A549 (cell line): Measurements from ENCODE around the gene HABP2. TPM values are rescaled to one million over a fixed set of nuclear protein-coding genes. Genes with fewer than 3 reads are reported as not detected.

ENCODE experiments used
- ATAC-seq, 2 experiments: fragments of 200-7000 bp in 1 of 2; fragments of >200 bp in 1 of 2; cut with Nextera tagmentation in 1 of 2; cut with Tn5 transposase in 1 of 2; 3 replicates each; pipeline versions ENCODE4 v1.8.0 to v1.9.1; 2018 to 2020; ENCODE audit warnings: mild to moderate bottlenecking in 1 of 2, moderate library complexity in 1 of 2
- CTCF ChIA-PET: fragments of 300-600 bp; sonication (Branson Sonifier 250); formaldehyde crosslinking; extraction: SDS; loops from one replicate; lab custom pipeline; 2021; ENCODE audit warnings: antibody characterized with exemption, inconsistent platforms; lab: Yijun Ruan, JAX
- POLR2A ChIA-PET: fragments of 350-600 bp; formaldehyde crosslinking; extraction: SDS; loops from one replicate; lab custom pipeline; 2021; ENCODE audit warnings: antibody characterized with exemption, inconsistent platforms; lab: Yijun Ruan, JAX
- DNase-seq, 2 experiments: peaks; one replicate each; pipeline versions ENCODE4 v3.0.0 to v3.0.0-alpha.2; 2011 to 2016; ENCODE audit warnings: low read depth in 1 of 2, low spot score in 1 of 2
- FAIRE-seq: peaks from 2 replicates; lab custom pipeline; 2011; peaks lifted over from hg19 to GRCh38; lab: Jason Lieb, UNC
- H3K27ac ChIP-seq, 2 experiments: fragments of >200 bp; sonication (Bioruptor Twin); formaldehyde crosslinking; 3 replicates each; pipeline ENCODE4 v1.5.1; 2016 to 2017
- H3K4me1 ChIP-seq: fragments of >200 bp; sonication (Bioruptor Twin); formaldehyde crosslinking; 3 replicates; pipeline ENCODE4 v1.6.1; 2016
- H3K4me2 ChIP-seq: fragments of >200 bp; sonication (Bioruptor Twin); formaldehyde crosslinking; 3 replicates; pipeline ENCODE4 v1.6.1; 2016
- H3K4me3 ChIP-seq: fragments of >200 bp; sonication (Bioruptor Twin); formaldehyde crosslinking; 3 replicates; pipeline ENCODE4 v1.5.1; 2016
- H3K9me3 ChIP-seq: fragments of >200 bp; sonication (Bioruptor Twin); formaldehyde crosslinking; 3 replicates; pipeline ENCODE4 v1.6.1; 2016
- CBX2 ChIP-seq: fragments of 200-600 bp; sonication (generic); IDR thresholded peaks from 2 replicates; pipeline ENCODE4 v1.6.1; 2016; ENCODE audit warnings: low read depth, mild to moderate bottlenecking, borderline replicate concordance
- CBX8 ChIP-seq: fragments of 200-600 bp; sonication (generic); IDR thresholded peaks from 2 replicates; pipeline ENCODE4 v1.6.1; 2016
- CHD4 ChIP-seq: fragments of 200-600 bp; sonication (generic); IDR thresholded peaks from 2 replicates; pipeline ENCODE4 v1.6.1; 2016; ENCODE audit warnings: antibody characterized with exemption, mild to moderate bottlenecking, borderline replicate concordance
- EHF ChIP-seq: fragments of 250-450 bp; sonication (Bioruptor Pico); IDR thresholded peaks from 2 replicates; pipeline ENCODE4 v1.5.0; 2020; ENCODE audit warnings: mild to moderate bottlenecking
- ELK1 ChIP-seq: fragments of 150-350 bp; IDR thresholded peaks from 2 replicates; pipeline ENCODE4 v1.6.1; 2014; ENCODE audit warnings: low read depth, mild to moderate bottlenecking, low read length
- FOSB ChIP-seq: fragments of 250-450 bp; sonication (Bioruptor Pico); IDR thresholded peaks from 2 replicates; pipeline ENCODE4 v1.5.0; 2020; ENCODE audit warnings: mild to moderate bottlenecking, moderate library complexity
- FOSL2 ChIP-seq, 2 experiments: fragments of 450-650 bp in 1 of 2; fragments of >200 bp in 1 of 2; sonication (Bioruptor Twin) in 1 of 2; formaldehyde crosslinking; IDR thresholded peaks; 2 replicates each; pipeline versions ENCODE4 v1.5.0 to v1.6.1; 2016 to 2020; ENCODE audit warnings: mild to moderate bottlenecking in 1 of 2, moderate library complexity in 1 of 2
- FOXS1 ChIP-seq: fragments of 250-450 bp; sonication (Bioruptor Pico); IDR thresholded peaks from 2 replicates; pipeline ENCODE4 v1.5.0; 2020; ENCODE audit warnings: mild to moderate bottlenecking, moderate library complexity
- HDAC2 ChIP-seq: fragments of 200-600 bp; sonication (generic); IDR thresholded peaks from 2 replicates; pipeline ENCODE4 v1.6.1; 2016
- KDM1A ChIP-seq: fragments of 200-600 bp; sonication (generic); IDR thresholded peaks from 2 replicates; pipeline ENCODE4 v1.6.1; 2016; ENCODE audit warnings: low read depth, mild to moderate bottlenecking
- KDM5A ChIP-seq: fragments of 200-600 bp; sonication (generic); IDR thresholded peaks from 2 replicates; pipeline ENCODE4 v1.6.1; 2016; ENCODE audit warnings: antibody characterized with exemption, mild to moderate bottlenecking
- MAX ChIP-seq: IDR thresholded peaks from 2 replicates; pipeline ENCODE4 v1.6.1; 2012
- MYC ChIP-seq: IDR thresholded peaks from 2 replicates; pipeline ENCODE4 v1.6.1; 2012; ENCODE audit warnings: mild to moderate bottlenecking, inconsistent platforms, low read length, improper control_type of control experiment, borderline replicate concordance
- NFE2L2 ChIP-seq: fragments of 150-350 bp; conservative IDR thresholded peaks from 2 replicates; pipeline ENCODE4 v1.6.1; 2014; ENCODE audit warnings: low read length
- NR3C1 ChIP-seq: fragments of >200 bp; sonication (Bioruptor Twin); formaldehyde crosslinking; IDR thresholded peaks from 3 replicates; pipeline ENCODE4 v1.6.1; 2017
- RAD21 ChIP-seq, 2 experiments: fragments of >200 bp in 1 of 2; sonication (Bioruptor Twin) in 1 of 2; formaldehyde crosslinking in 1 of 2; IDR thresholded peaks in 1 of 2; conservative IDR thresholded peaks in 1 of 2; 2 replicates in 1 of 2; 3 replicates in 1 of 2; pipeline ENCODE4 v1.6.1; 2012 to 2018; ENCODE audit warnings: inconsistent platforms in 1 of 2
- RCOR1 ChIP-seq: fragments of 150-350 bp; IDR thresholded peaks from 2 replicates; pipeline ENCODE4 v1.6.1; 2014; ENCODE audit warnings: antibody characterized with exemption, low read length, low read depth
- SMC3 ChIP-seq: fragments of >200 bp; sonication (Bioruptor Twin); formaldehyde crosslinking; IDR thresholded peaks from 3 replicates; pipeline ENCODE4 v1.6.1; 2018; ENCODE audit warnings: inconsistent platforms
- ZSCAN20 ChIP-seq: fragments of 250-450 bp; sonication (Bioruptor Pico); IDR thresholded peaks from 2 replicates; pipeline ENCODE4 v1.8.0; 2022; ENCODE audit warnings: mild to moderate bottlenecking, moderate library complexity
- WGBS: methylation state at CpG from one replicate; pipeline ENCODE4 v1.1.6; 2017; ENCODE audit errors: missing lambda C conversion rate; 5-methylcytosine and 5-hydroxymethylcytosine counted together
- polyA plus RNA-seq, 4 experiments: library from polyadenylated mRNA; depleted of rRNA in 3 of 4; stranded (reverse); fragments of >200 nt; fragmentation: RNase III in 1 of 4; extraction: RNeasy Plus Mini Kit Qiagen cat#74134 plus additional on column Dnase treatment in 1 of 4; gene quantifications; 2 replicates in 3 of 4; 3 replicates in 1 of 4; pipeline ENCODE4 v1.2.3, GENCODE V29; 2011 to 2017
- TF ChIP-seq, protein P1 (sequence below): fragments of >200 bp; sonication (Bioruptor Twin); formaldehyde crosslinking; IDR thresholded peaks from 3 replicates; pipeline ENCODE4 v1.5.1; 2016

Gene HABP2
- polyA plus RNA-seq, 2 of the 4 experiments (the other 2 are of a cell fraction), result 0.17 to 0.97 TPM

GRCh38 chr10:113563306-113564088 is 10.6 kb downstream of the HABP2 start:
- Histone ChIP-seq H3K4me2 (peak overlapping the region; percentile 68), H3K9me3 (no peaks in the 10 kb centered on the region), H3K4me1 (no peaks in the 10 kb centered on the region), H3K4me3 (peak overlapping the region; percentile 30), H3K27ac (peak overlapping the region; percentile 9 to 70; a peak in 4 of 6 replicates)
- TF ChIP-seq HDAC2 (no peak), KDM1A (no peak), SMC3 (peak; percentile 84), MAX (0 out of 2 replicates have a peak, but pooled peaks have one; percentile 29), NR3C1 (no peak), ELK1 (no peak), FOSL2 (IDR thresholded peaks at IDR 0.05) (no peak), FOSL2 (CRISPR knock-in tag; IDR thresholded peaks at IDR 0.05) (no peak), EHF (CRISPR knock-in tag) (no peak), MYC (peak; percentile 43; the same call in 1 of the 2 replicates), FOSB (CRISPR knock-in tag) (no peak), RAD21 (conservative IDR thresholded peaks at IDR 0.05 in 1 of 2, IDR thresholded peaks at IDR 0.05 in 1 of 2) (peak; percentile 89 to 93), RCOR1 (no peak), CBX8 (no peak)
- TF ChIP-seq, protein P1, sequence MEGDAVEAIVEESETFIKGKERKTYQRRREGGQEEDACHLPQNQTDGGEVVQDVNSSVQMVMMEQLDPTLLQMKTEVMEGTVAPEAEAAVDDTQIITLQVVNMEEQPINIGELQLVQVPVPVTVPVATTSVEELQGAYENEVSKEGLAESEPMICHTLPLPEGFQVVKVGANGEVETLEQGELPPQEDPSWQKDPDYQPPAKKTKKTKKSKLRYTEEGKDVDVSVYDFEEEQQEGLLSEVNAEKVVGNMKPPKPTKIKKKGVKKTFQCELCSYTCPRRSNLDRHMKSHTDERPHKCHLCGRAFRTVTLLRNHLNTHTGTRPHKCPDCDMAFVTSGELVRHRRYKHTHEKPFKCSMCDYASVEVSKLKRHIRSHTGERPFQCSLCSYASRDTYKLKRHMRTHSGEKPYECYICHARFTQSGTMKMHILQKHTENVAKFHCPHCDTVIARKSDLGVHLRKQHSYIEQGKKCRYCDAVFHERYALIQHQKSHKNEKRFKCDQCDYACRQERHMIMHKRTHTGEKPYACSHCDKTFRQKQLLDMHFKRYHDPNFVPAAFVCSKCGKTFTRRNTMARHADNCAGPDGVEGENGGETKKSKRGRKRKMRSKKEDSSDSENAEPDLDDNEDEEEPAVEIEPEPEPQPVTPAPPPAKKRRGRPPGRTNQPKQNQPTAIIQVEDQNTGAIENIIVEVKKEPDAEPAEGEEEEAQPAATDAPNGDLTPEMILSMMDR, result peak; percentile 92
- CTCF ChIA-PET, result interaction anchor here (0.5 to 4.9 kb wide), 38 partner anchors 9 to 1778 kb away, joined by 3 to 39 read pairs (median 4); partner anchors contain the start of gene HABP2
- ATAC-seq, result peak; percentile 96 to 97
- no peak for FAIRE-seq
- POLR2A ChIA-PET, result no interaction called here
- WGBS, result 7% methylated on average over 17 of the region's 18 CpGs
- peak; percentile 65 to 83 for DNase-seq

GRCh38 chr10:113565364-113565763 is 12.5 kb downstream of the HABP2 start:
- POLR2A ChIA-PET, result no interaction called here
- CTCF ChIA-PET, result interaction anchor here (0.6 to 4.9 kb wide), 3 partner anchors 42 to 1718 kb away, joined by 3 to 39 read pairs (median 4); no protein-coding TSS in a partner anchor
- ATAC-seq, result no peak

More at GRCh38 chr10:113565364-113565763, 12.5 kb downstream of the HABP2 start:
- FAIRE-seq (no peak), DNase-seq (no peak)
- Histone ChIP-seq H3K4me1 (no peaks in the 10 kb centered on the region), H3K4me2 (no peak overlapping the region), H3K27ac (no peak overlapping the region), H3K4me3 (no peak overlapping the region), H3K9me3 (no peaks in the 10 kb centered on the region)
- 0% methylated on average over 1 of the region's 1 CpG for WGBS
- TF ChIP-seq RAD21 (conservative IDR thresholded peaks at IDR 0.05 in 1 of 2, IDR thresholded peaks at IDR 0.05 in 1 of 2) (no peak), CBX2 (no peak), ZSCAN20 (no peak), CHD4 (no peak), NFE2L2 (no peak), FOXS1 (CRISPR knock-in tag) (no peak), KDM1A (no peak), KDM5A (no peak), ELK1 (no peak)
